ENCODE measurements around the gene CYP24A1.

Gene CYP24A1

GRCh38 chr20:54148947-54149764 lies 24.6 kb downstream of the CYP24A1 start:
- ChIA-PET POLR2A (no interaction called here), CTCF (interaction anchor here (1.4 kb wide), 2 partner anchors 33 to 46 kb away, joined by 4 to 6 read pairs; no protein-coding TSS in a partner anchor)
- no peak overlapping the region for H3K4me3 ChIP-seq (ENCODE audit: low read depth, low read length)
- no peak for DNase-seq (ENCODE audit: low read depth, low spot score)
- TF ChIP-seq CTCF (IDR thresholded peaks at IDR 0.05; ENCODE audit: insufficient read depth, low read length, missing control alignments) = no peak

- no peak for DNase-seq (ENCODE audit: low read depth, low spot score)
- ChIA-PET CTCF (interaction anchor here (0.7 to 1.8 kb wide), 2 partner anchors 43 to 52 kb away, joined by 3 to 7 read pairs; no protein-coding TSS in a partner anchor), POLR2A (no interaction called here)
- no peak overlapping the region for H3K4me3 ChIP-seq (ENCODE audit: low read depth, low read length)
- no peak for TF ChIP-seq CTCF (IDR thresholded peaks at IDR 0.05; ENCODE audit: insufficient read depth, low read length, missing control alignments)
Measured at GRCh38 chr20:54146672-54147071, 27.1 kb downstream of the CYP24A1 start.

GRCh38 chr20:54144847-54145414 lies 28.9 kb downstream of the CYP24A1 start:
- ChIA-PET POLR2A (interaction anchor here (0.7 kb wide), 1 partner anchor 80 kb away, joined by 3 read pairs; no protein-coding TSS in a partner anchor), CTCF (interaction anchor here (0.9 to 1.4 kb wide), 4 partner anchors 11 to 43 kb away, joined by 3 to 4 read pairs (median 3); no protein-coding TSS in a partner anchor)
- no peak for TF ChIP-seq CTCF (IDR thresholded peaks at IDR 0.05; ENCODE audit: insufficient read depth, low read length, missing control alignments)
- H3K4me3 ChIP-seq (ENCODE audit: low read depth, low read length) = no peak overlapping the region
- DNase-seq (ENCODE audit: low read depth, low spot score) = no peak

GRCh38 chr20:54140927-54141566 lies 32.7 kb downstream of the CYP24A1 start:
- TF ChIP-seq CTCF (IDR thresholded peaks at IDR 0.05; ENCODE audit: insufficient read depth, low read length, missing control alignments) = no peak
- ChIA-PET POLR2A (no interaction called here), CTCF (interaction anchor here (0.7 to 2.0 kb wide), 5 partner anchors 36 to 67 kb away, joined by 3 to 6 read pairs (median 4); partner anchors contain the start of gene PFDN4)
- no peak for DNase-seq (ENCODE audit: low read depth, low spot score)
- no peak overlapping the region for H3K4me3 ChIP-seq (ENCODE audit: low read depth, low read length)

- ChIA-PET POLR2A (no interaction called here), CTCF (interaction anchor here (0.6 to 2.0 kb wide), 5 partner anchors 11 to 71 kb away, joined by 3 to 6 read pairs (median 4); partner anchors contain the start of gene PFDN4)
- no peak overlapping the region for H3K4me3 ChIP-seq (ENCODE audit: low read depth, low read length)
- DNase-seq (ENCODE audit: low read depth, low spot score) = no peak
- no peak for TF ChIP-seq CTCF (IDR thresholded peaks at IDR 0.05; ENCODE audit: insufficient read depth, low read length, missing control alignments)
Measured at GRCh38 chr20:54140486-54140885, 33.3 kb downstream of the CYP24A1 start.
